Activated CD4-positive, alpha-beta memory T cell treated with anti-CD3 and anti-CD28 coated beads, Interleukin-2, amount 10 ng/mL, durations not matched to agents 7 days and 5 days (primary cell): ENCODE measurements around the gene TTC3. TPM values are rescaled to one million over a fixed set of nuclear protein-coding genes. Genes with fewer than 3 reads are reported as not detected.
"Not testable (repeated sequence)": the region's sequence is repeated elsewhere in the genome, so short reads cannot be mapped to it uniquely, and the experiment has no call there.

Experiments
- CTCF ChIA-PET: fragments of 350-600 bp; sonication (Branson Sonifier 250); formaldehyde crosslinking; loops from one replicate; lab custom pipeline; 2021; ENCODE audit warnings: antibody characterized with exemption, inconsistent platforms; lab: Charles Lee
- POLR2A ChIA-PET: fragments of 350-600 bp; sonication (Branson Sonifier 250); formaldehyde crosslinking; loops from one replicate; lab custom pipeline; 2021; ENCODE audit warnings: antibody characterized with exemption; lab: Charles Lee
- DNase-seq: peaks from one replicate; pipeline ENCODE4 v3.0.0-alpha.2; 2020
- H3K27ac Mint-ChIP-seq: one replicate; pipeline ENCODE4 v1.8.0; 2021; ENCODE audit warnings: mild to moderate bottlenecking, mixed read lengths
- H3K27me3 Mint-ChIP-seq: one replicate; pipeline ENCODE4 v1.8.0; 2021; ENCODE audit warnings: mixed read lengths
- H3K36me3 Mint-ChIP-seq: one replicate; pipeline ENCODE4 v1.8.0; 2021; ENCODE audit warnings: low read depth, mixed read lengths
- H3K4me1 Mint-ChIP-seq: one replicate; pipeline ENCODE4 v1.8.0; 2021; ENCODE audit warnings: mixed read lengths
- H3K4me3 Mint-ChIP-seq: one replicate; pipeline ENCODE4 v1.8.0; 2021; ENCODE audit warnings: mild to moderate bottlenecking, mixed read lengths
- H3K9me3 Mint-ChIP-seq: one replicate; pipeline ENCODE4 v1.8.0; 2021; ENCODE audit warnings: mixed read lengths
- total RNA-seq, 2 experiments: library from RNA; stranded (reverse); gene quantifications; one replicate each; pipeline ENCODE4 v1.2.3, GENCODE V29; 2021

TTC3 gene
- total RNA-seq, 2 experiments from 2014 or later = 43.9 to 44.5 TPM

DNA sequence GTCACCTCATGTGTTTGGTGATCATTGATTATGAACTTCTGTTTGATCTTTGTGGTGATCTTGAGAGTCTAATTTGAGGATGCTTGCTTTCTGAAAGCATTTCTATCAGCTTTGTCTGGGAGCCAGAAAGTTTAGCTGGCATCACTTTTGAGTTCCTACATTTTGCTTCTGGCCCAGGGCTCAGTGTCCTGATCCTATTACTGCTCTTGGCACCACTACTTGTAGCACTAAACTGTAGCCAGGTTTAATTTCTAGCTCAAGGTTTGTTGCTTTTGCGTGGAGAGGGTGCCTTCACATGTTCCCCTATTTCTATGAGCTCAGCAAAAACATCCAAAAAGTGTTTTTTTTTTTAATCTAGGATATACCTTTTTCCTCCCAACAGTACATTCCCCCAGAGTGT is 9.3 kb downstream of the TTC3 start:
- no peaks in the 10 kb centered on the region for H3K27me3 Mint-ChIP-seq
- H3K4me3 Mint-ChIP-seq = no peak overlapping the region
- CTCF ChIA-PET = interaction anchor here (0.8 kb wide), 1 partner anchor 292 kb away, joined by 4 read pairs; no protein-coding TSS in a partner anchor
- no peak overlapping the region for H3K27ac Mint-ChIP-seq
- H3K4me1 Mint-ChIP-seq = peaks cover 10% of the 10 kb centered on the region
- peaks cover 8% of the 10 kb centered on the region for H3K36me3 Mint-ChIP-seq
- POLR2A ChIA-PET = interaction anchor here (1.1 to 1.3 kb wide), 2 partner anchors 10 to 481 kb away, joined by 3 to 5 read pairs; partner anchors contain the start of gene PIGP
- no peak for DNase-seq
- H3K9me3 Mint-ChIP-seq = no peaks in the 10 kb centered on the region

DNA sequence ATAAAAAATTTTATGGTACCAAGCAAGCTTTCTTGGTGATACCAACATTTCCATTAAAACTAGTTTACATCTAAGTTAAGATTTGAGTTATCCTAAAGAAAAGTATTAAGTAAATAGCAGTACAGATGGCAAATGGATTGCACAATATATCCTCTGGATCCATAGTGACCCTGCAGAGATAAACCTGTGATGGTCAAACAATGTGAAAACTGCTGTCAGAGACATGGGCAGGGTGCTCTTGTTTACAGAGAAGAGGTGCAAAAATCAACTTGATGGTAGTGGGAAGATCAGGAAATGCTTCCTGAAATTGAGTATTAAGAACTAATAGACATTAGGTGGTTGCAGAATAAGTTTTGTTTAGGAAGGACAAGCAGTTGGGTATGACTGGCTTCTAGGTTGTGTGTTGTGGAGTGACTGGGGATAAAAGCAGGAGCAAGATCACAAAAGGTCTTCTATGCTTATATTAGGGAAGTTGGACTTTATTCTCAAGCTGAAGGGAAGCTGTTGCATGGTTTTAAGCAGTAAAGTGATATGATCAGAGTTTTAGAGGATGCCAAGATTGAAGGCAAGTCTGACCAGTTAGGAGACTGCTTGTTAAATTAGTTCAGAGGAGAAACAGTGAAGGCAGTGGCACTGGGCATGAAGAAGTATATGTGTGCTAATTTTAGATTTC is 9.9 kb downstream of the TTC3 start:
- Mint-ChIP-seq H3K4me1 (peaks cover 10% of the 10 kb centered on the region), H3K36me3 (peaks cover 8% of the 10 kb centered on the region), H3K27me3 (no peaks in the 10 kb centered on the region), H3K9me3 (no peaks in the 10 kb centered on the region), H3K4me3 (no peak overlapping the region), H3K27ac (no peak overlapping the region)
- DNase-seq = no peak
- POLR2A ChIA-PET = interaction anchor here (1.1 to 1.3 kb wide), 2 partner anchors 11 to 481 kb away, joined by 3 to 5 read pairs; partner anchors contain the start of gene PIGP
- CTCF ChIA-PET = interaction anchor here (0.8 kb wide), 1 partner anchor 292 kb away, joined by 4 read pairs; no protein-coding TSS in a partner anchor

- POLR2A ChIA-PET = no interaction called here
- CTCF ChIA-PET = no interaction called here
- Mint-ChIP-seq H3K27ac (no peak overlapping the region), H3K36me3 (peaks cover 15% of the 10 kb centered on the region), H3K4me1 (peaks cover 5% of the 10 kb centered on the region), H3K4me3 (no peak overlapping the region), H3K27me3 (no peaks in the 10 kb centered on the region), H3K9me3 (no peaks in the 10 kb centered on the region)
- DNase-seq = no peak
These were observed 12.7 kb downstream of the TTC3 start for GRCh38 chr21:37085726-37086125.

- no peaks in the 10 kb centered on the region for H3K27me3 Mint-ChIP-seq
- H3K9me3 Mint-ChIP-seq = no peaks in the 10 kb centered on the region
- H3K36me3 Mint-ChIP-seq = peaks cover 16% of the 10 kb centered on the region
- DNase-seq = no peak
- ChIA-PET POLR2A (no interaction called here), CTCF (interaction anchor here (1.1 kb wide), 1 partner anchor 17 kb away, joined by 3 read pairs; no protein-coding TSS in a partner anchor)
- H3K4me1 Mint-ChIP-seq = peaks cover 5% of the 10 kb centered on the region
- no peak overlapping the region for H3K4me3 Mint-ChIP-seq
- no peak overlapping the region for H3K27ac Mint-ChIP-seq
These were observed 14.1 kb downstream of the TTC3 start for GRCh38 chr21:37087188-37087587.

DNA sequence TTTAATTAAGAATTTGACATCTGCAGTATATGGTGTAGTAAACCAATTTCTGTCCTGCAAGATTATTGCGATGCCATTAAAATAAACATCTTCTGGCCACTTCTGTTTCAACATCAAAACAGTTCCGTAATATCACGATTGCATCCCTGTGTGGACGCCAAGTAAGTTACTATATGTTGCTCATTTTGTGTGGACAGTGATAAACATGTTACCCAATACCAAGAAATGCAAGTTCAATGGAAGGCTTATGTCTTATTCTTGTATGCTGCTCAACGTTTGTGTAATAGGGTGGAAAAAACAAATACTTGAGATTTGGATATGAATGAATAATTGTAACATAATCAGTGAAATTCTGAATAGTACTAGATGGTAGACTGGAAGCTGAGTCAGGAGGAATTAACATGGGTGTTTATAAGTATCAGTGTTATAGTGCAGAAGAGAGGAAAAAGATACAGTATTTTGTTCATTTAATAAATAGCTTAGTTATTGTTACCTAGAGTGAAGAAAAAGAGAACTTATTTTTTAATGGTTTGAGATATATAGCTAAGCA is 15.2 kb downstream of the TTC3 start:
- Mint-ChIP-seq H3K36me3 (peaks cover 13% of the 10 kb centered on the region), H3K27me3 (no peaks in the 10 kb centered on the region), H3K9me3 (no peaks in the 10 kb centered on the region), H3K4me1 (peaks cover 2% of the 10 kb centered on the region), H3K4me3 (no peak overlapping the region), H3K27ac (no peak overlapping the region)
- DNase-seq = no peak
- CTCF ChIA-PET = no interaction called here
- POLR2A ChIA-PET = no interaction called here

GRCh38 chr21:37093977-37094376 is 20.9 kb downstream of the TTC3 start:
- Mint-ChIP-seq H3K27me3 (no peaks in the 10 kb centered on the region), H3K4me3 (no peak overlapping the region), H3K9me3 (no peaks in the 10 kb centered on the region), H3K4me1 (no peaks in the 10 kb centered on the region), H3K36me3 (peaks cover 28% of the 10 kb centered on the region), H3K27ac (no peak overlapping the region)
- ChIA-PET POLR2A (no interaction called here), CTCF (no interaction called here)
- no peak for DNase-seq

DNA sequence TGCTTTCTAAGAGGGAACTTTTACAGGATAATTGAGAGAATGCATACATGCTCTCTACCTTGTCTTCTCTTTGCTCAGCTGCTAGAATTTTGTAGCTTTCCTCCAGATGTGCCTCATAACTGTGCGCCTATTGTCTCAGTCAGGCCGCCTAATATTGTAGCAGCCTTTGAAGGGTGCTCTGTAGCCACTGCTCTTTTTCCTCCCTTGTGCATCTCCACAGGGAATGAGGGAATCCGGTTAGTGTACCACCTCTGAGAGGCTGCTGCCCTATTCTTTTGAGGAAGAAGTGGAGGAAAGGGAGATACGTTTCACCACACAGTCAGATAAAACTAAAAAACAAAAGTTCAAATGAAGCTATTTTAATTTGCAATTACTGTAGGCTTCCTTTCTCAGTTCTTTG is 22.8 kb downstream of the TTC3 start:
- H3K9me3 Mint-ChIP-seq = no peaks in the 10 kb centered on the region
- no peak overlapping the region for H3K4me3 Mint-ChIP-seq
- CTCF ChIA-PET = no interaction called here
- H3K4me1 Mint-ChIP-seq = no peaks in the 10 kb centered on the region
- H3K27ac Mint-ChIP-seq = no peak overlapping the region
- H3K27me3 Mint-ChIP-seq = no peaks in the 10 kb centered on the region
- H3K36me3 Mint-ChIP-seq = peaks cover 20% of the 10 kb centered on the region
- POLR2A ChIA-PET = no interaction called here
- no peak for DNase-seq

GRCh38 chr21:37098751-37099150 is 25.7 kb downstream of the TTC3 start:
- ChIA-PET CTCF (no interaction called here), POLR2A (no interaction called here)
- Mint-ChIP-seq H3K27ac (no peak overlapping the region), H3K9me3 (no peaks in the 10 kb centered on the region), H3K4me3 (no peak overlapping the region), H3K4me1 (no peaks in the 10 kb centered on the region), H3K36me3 (peaks cover 18% of the 10 kb centered on the region), H3K27me3 (no peaks in the 10 kb centered on the region)
- no peak for DNase-seq

GRCh38 chr21:37100316-37100715 is 27.3 kb downstream of the TTC3 start:
- CTCF ChIA-PET = no interaction called here
- peaks cover 18% of the 10 kb centered on the region for H3K36me3 Mint-ChIP-seq

DNA sequence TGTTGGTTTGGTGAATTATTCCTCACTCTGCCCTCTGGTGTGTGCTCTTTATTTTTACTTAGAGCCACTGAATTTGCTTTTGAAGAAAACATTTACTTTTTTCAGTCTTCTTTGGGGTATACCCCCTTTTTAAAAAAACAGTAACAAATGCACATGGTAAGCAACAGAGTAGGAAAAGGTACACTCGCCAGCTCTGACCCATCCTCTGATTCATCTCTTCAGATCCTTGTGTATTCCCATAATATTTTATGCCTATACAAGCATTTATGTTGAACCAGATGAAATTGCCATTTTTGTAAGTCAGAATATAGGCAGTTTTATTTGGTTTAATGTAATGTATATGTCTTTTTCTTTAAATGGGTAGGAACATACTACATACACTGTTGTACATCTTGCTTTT is 28.3 kb downstream of the TTC3 start:
- no peaks in the 10 kb centered on the region for H3K4me1 Mint-ChIP-seq
- H3K27ac Mint-ChIP-seq = no peak overlapping the region
- no peaks in the 10 kb centered on the region for H3K9me3 Mint-ChIP-seq
- H3K4me3 Mint-ChIP-seq = no peak overlapping the region
- DNase-seq = no peak
- ChIA-PET CTCF (no interaction called here), POLR2A (no interaction called here)
- no peaks in the 10 kb centered on the region for H3K27me3 Mint-ChIP-seq
- H3K36me3 Mint-ChIP-seq = peaks cover 17% of the 10 kb centered on the region

More at GRCh38 chr21:37100316-37100715, 27.3 kb downstream of the TTC3 start:
- no peaks in the 10 kb centered on the region for H3K27me3 Mint-ChIP-seq
- no peak overlapping the region for H3K27ac Mint-ChIP-seq
- DNase-seq = no peak
- no peak overlapping the region for H3K4me3 Mint-ChIP-seq
- H3K9me3 Mint-ChIP-seq = no peaks in the 10 kb centered on the region
- POLR2A ChIA-PET = no interaction called here
- H3K4me1 Mint-ChIP-seq = no peaks in the 10 kb centered on the region

GRCh38 chr21:37102746-37103145 is 29.7 kb downstream of the TTC3 start:
- CTCF ChIA-PET, H3K9me3 Mint-ChIP-seq, POLR2A ChIA-PET, H3K4me3 Mint-ChIP-seq, H3K4me1 Mint-ChIP-seq, H3K27me3 Mint-ChIP-seq, DNase-seq, H3K27ac Mint-ChIP-seq: not testable (repeated sequence)
- H3K36me3 Mint-ChIP-seq = peaks cover 14% of the 10 kb centered on the region

- Mint-ChIP-seq H3K27ac (no peak overlapping the region), H3K36me3 (peaks cover 33% of the 10 kb centered on the region), H3K9me3 (peaks cover 14% of the 10 kb centered on the region), H3K4me3 (no peak overlapping the region), H3K27me3 (no peaks in the 10 kb centered on the region), H3K4me1 (no peaks in the 10 kb centered on the region)
- ChIA-PET POLR2A (no interaction called here), CTCF (no interaction called here)
- DNase-seq = no peak
These were observed 33.9 kb downstream of the TTC3 start for GRCh38 chr21:37106998-37107397.

- H3K4me3 Mint-ChIP-seq, H3K27ac Mint-ChIP-seq, DNase-seq, CTCF ChIA-PET, H3K27me3 Mint-ChIP-seq, H3K4me1 Mint-ChIP-seq, POLR2A ChIA-PET: not testable (repeated sequence)
- peaks cover 16% of the 10 kb centered on the region for H3K9me3 Mint-ChIP-seq
- H3K36me3 Mint-ChIP-seq = peaks cover 30% of the 10 kb centered on the region
These were observed 38.0 kb downstream of the TTC3 start for GRCh38 chr21:37111029-37111428.

- H3K9me3 Mint-ChIP-seq, H3K27ac Mint-ChIP-seq, H3K27me3 Mint-ChIP-seq, POLR2A ChIA-PET, DNase-seq, H3K4me3 Mint-ChIP-seq, H3K4me1 Mint-ChIP-seq, CTCF ChIA-PET: not testable (repeated sequence)
- H3K36me3 Mint-ChIP-seq = peaks cover 13% of the 10 kb centered on the region
These were observed 41.2 kb downstream of the TTC3 start for GRCh38 chr21:37114301-37114700.
